PFSK-1 (cell line): ENCODE measurements around the gene INPP5D.

Experiments used
- FOXP2 ChIP-seq: optimal IDR thresholded peaks from 2 replicates; pipeline ENCODE3; 2011; ENCODE audit warnings: borderline replicate concordance, control low read depth, inconsistent platforms; ENCODE audit not compliant: insufficient read depth; ENCODE audit errors: extremely low read length, extremely low read depth
- POLR2AphosphoS5 ChIP-seq: IDR thresholded peaks from 2 replicates; pipeline ENCODE4 v1.6.1; 2012; ENCODE audit warnings: low read depth, mild to moderate bottlenecking, control low read depth, low read length, moderate library complexity
- REST ChIP-seq, 2 experiments: IDR thresholded peaks; 2 replicates each; pipeline versions ENCODE4 v1.6.1 to v1.8.0; 2011 to 2012; ENCODE audit warnings: low read depth in 2 of 2, low read length in 2 of 2, control low read depth in 1 of 2, inconsistent platforms in 1 of 2, mild to moderate bottlenecking in 1 of 2, moderate library complexity in 1 of 2; ENCODE audit not compliant: insufficient read depth in 1 of 2
- SIN3A ChIP-seq: IDR thresholded peaks from 2 replicates; pipeline ENCODE4 v1.6.1; 2012; ENCODE audit warnings: mild to moderate bottlenecking, low read length, moderate library complexity, borderline replicate concordance; ENCODE audit not compliant: insufficient read depth
- TAF1 ChIP-seq: IDR thresholded peaks from 2 replicates; pipeline ENCODE4 v1.6.1; 2012; ENCODE audit warnings: low read length, control low read depth, borderline replicate concordance; ENCODE audit not compliant: insufficient read depth

GRCh38 chr2:233108611-233109490 is 48.7 kb downstream of the INPP5D start:
- TF ChIP-seq POLR2AphosphoS5 (no peak), SIN3A (no peak), REST (IDR thresholded peaks at IDR 0.05; ENCODE audit: insufficient read depth in 1 of 2, low read depth in 2 of 2, low read length in 2 of 2) (no peak), TAF1 (no peak), FOXP2 (no peak)
